Mesenteric fat pad (tissue), 1 donor: ENCODE measurements around the gene HDLBP. TPM values are rescaled to one million over a fixed set of nuclear protein-coding genes. Genes with fewer than 3 reads are reported as not detected.
"Not testable (repeated sequence)": the region's sequence is repeated elsewhere in the genome, so short reads cannot be mapped to it uniquely, and the experiment has no call there.

ENCODE experiments used
- DNase-seq: peaks from one replicate; pipeline ENCODE4 v3.0.0-alpha.2; 2020; ENCODE audit warnings: low spot score
- total RNA-seq: library from RNA; stranded (reverse); fragmentation: NEBNext Ultra II Directional; extraction: Animal tissue kit (Norgen Biotek cat#: 25700); gene quantifications from one replicate; pipeline ENCODE4 v1.2.1, GENCODE V29; 2021
- donor health status: DM: yes; HTN: yes; CAD: no.

Gene HDLBP
- total RNA-seq, 1 donor from 2014 or later, result 492 TPM

DNA sequence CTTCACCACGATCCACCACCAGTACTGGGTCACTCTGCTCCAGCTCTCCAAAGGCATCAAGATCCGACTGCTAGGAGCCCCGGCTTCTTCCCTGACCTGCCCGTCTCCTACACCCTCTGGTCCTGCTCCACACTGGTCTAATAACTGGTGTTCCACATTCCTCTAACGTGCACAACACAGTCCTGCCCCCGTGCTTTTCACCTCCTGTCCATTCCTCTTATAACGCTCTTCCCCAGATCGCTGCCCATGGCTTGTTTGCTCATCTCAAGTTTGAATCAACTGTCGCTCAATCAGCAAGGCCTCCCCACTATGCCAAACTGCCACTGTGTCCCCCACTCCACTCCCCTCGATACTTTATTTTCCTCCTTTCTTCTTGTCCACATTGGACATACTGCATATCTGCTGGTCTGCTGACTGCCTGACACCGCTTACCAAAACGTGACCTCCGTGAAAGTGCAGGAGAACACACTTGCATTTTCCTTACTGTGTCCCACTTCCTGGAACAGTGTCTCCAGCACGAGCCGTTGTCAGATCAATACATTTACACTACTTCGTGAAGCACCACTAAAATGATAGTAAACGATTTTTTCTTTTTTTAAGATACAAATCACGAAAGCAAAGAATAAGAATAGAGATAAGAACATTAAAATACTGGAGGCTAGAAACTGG lies 6.5 kb downstream of the HDLBP start:
- DNase-seq, result no peak

DNA sequence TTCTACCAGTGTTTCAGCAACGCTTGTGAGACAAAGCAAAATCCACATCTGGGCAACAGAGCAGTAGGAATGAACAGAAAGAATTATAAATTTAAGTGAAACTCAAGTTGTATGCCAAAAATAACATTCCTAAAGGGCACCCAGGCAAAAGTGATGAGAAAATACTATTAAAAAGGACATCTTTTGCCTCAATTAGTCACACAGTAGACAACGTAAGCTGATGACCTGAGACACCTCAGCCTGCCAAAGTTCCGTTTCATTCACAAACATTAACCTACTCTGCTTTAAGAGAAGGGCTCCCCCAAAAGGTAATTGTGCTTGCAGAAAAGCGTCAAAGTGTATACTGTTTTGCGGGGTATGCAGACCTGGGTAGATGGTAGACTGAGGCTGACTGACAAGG lies 7.2 kb downstream of the HDLBP start:
- no peak for DNase-seq

DNA sequence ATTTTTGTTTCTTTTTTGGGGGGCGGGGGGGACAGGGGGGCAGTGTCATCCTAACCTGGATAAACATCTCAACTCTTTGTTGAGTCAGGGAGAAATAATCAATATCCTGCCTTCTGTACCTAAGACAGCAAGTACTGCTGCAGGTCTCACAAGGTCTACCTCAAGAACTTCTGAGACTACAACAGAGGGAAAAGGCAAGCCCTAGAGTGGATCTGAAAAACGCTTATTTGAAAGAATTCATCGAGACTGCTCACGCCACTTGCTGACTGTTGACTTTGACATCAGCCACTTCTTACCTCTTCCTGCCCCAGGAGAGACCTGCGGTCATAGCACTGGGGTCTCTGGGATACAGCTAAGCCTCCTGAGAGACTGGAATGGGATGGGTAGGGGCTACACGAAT lies 8.4 kb downstream of the HDLBP start:
- no peak for DNase-seq

DNA sequence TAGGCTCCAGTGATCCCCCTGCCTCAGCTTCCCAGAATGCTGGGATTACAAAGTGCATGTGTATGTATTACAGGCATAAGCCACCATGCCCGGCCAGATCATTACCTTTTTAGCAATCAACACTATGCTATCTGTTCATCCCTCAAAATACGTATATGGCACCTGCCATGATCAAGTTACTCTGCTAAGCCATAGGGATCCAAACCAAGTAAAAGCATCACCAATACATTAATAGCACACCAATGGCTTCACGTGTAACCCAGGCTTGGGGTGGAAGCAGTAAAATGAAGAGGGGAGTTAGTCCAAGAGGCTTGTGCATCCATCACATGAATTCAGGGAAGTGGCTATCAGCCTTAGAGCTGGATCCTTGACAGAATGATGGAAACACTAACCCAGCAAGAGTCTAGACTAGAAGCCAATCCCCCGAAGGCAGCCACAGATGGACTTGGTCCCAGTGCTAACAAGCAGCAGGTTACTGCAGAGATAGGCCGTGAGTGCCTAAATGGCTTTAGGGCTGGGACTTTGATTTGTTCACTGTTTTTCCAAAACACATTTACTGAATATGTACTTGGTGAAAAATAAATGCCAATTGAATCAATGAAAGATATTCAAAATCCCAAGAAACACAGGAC lies 11.3 kb downstream of the HDLBP start:
- no peak for DNase-seq

DNA sequence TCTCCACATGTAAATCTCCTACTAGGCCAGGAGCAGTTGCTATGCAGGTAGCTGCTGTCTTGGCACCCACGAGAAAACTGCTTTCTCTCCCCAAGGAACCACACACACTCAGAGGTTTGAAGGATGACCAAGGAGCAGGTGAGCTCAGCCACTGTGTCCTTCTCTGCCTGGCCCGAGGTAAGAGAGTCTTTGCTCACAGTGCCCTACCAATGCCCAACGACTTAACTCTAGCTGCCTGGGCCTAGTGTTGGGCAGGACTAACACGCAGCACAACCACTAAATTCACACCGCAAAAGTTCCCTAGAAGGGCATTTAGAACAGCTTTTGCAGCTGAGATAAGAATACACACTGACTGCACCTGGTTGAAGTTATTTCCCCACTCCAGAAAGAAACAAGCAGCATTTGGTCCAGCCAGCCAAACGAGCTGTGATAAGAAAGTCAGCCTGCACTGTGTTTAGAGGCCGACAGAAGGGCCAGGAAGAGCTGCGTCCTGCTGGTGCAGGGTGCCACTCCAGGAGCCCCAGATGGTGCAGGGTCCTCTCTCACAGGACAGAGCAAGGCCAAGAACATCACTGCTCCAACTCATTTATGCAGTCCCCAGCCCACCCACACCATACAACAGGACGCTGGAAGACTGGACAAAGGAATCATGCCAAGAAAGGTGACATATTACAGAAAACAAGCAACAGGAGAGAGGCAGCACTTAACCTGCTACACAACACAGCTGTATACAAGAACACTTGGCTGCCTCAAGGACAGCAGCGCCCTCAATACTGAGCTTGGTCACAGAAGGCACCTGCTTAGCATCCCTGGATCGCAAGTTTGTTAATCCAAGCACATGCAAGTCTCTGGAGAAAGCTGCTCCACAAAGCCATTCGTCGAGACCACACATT lies 12.5 kb downstream of the HDLBP start:
- DNase-seq, result no peak

DNA sequence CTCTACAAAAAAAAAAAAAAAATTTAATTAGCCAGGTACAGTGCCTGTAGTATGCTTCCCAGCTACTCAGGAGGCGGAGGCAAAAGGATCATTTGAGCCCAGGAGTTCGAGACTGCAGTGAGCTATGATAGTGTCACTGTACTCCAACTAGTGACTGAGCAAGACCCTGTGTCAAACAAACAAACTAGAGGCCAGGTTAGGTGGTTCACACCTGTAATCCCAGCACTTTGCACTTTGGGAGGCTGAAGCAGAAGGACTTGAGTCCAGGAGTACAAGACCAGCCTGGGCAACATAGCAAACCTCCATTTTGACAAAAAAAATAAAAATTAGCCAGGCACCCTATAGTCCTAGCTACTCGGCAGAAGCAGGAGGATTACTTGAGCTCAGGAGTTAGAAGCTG lies 13.4 kb downstream of the HDLBP start:
- no peak for DNase-seq

DNA sequence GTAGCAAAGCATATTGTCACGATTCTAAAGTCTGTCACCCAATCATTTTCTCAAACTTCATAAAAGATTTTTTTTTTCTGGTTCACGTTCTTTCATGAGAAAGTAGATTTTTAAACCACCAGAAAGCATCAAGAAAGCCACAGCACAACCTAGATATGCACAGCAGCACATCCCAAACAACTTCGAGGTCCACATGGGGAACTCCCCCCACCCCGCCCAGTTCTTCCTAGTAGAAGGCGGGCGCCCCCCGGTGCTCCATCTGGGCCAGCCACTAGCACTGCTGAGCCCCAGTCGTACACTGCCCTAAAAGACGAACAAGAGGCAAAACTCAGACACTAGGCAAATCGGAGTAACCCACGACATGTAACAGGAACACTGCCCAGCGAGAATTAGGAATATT lies 15.5 kb downstream of the HDLBP start:
- no peak for DNase-seq

DNA sequence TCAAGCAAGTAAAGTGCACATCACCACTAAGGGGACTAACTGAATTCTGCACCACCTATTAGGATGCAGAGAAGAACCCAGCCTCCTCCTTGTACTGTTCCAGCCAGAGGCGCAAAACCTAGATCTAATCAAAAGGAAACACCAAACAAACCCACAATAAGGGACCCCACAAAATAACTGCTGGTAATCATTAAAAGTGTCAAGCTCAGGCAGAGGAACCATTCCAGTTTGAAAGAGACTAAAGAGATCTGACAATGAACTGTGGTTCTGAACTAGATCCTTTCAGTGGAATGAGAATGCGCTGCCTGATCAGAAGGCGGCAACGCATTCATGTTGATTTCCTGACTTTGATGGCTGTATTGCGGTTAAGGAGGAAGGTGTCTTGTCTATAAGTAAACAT lies 16.8 kb downstream of the HDLBP start:
- DNase-seq, result no peak

DNA sequence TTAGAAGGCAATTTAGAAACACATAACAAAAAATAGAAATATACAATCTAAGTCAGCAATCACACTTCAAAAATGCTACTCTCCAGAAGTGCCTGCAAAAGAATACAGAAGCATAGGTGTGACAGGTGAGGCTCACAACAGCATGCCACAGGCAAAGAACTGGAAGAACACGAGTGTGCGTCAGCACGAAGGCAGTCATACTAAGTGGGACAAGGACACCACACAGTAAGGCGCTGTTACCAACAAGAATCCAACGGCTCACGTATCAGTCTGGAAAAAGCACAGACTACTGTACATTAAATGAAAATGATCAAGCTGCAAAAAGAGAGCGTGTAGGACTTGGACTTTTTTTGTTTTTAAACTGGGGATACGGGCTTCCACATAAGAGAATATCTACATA lies 18.7 kb downstream of the HDLBP start:
- DNase-seq, result no peak

DNA sequence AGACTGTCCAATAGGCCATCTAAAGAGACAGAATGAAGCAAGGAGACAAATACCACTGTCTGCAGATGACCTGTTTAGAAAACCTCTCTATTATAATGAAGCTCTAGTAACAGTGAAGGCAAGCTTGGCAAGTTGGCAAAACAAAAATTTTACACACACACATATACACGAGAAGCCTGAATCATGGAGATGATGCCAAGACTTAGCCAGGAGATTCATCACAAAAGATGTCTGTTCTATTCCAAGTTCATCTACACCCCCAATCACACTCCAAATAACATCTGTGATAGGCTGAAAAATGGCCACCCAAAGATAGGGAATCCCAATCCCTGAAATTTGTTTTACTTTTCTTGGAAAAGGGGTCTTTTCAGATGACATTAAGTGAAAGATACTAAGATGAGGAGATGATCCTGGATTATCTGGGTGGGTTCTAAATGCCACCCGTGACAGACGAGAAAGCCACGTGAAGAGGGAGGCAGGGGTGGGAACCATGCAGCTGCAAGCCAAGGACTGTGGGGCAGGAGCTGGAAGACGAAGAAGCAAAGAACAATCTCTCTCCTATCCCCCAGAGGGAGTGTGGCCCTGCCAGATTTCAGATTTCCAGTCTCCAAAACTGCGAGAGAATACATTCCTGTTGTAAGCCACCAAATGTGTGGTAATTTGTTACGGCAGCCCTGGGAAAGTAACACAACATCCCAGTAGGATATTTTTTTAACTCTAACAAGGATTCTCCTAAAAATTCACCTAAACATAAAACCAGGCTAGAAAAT lies 20.0 kb downstream of the HDLBP start:
- DNase-seq, result no peak

DNA sequence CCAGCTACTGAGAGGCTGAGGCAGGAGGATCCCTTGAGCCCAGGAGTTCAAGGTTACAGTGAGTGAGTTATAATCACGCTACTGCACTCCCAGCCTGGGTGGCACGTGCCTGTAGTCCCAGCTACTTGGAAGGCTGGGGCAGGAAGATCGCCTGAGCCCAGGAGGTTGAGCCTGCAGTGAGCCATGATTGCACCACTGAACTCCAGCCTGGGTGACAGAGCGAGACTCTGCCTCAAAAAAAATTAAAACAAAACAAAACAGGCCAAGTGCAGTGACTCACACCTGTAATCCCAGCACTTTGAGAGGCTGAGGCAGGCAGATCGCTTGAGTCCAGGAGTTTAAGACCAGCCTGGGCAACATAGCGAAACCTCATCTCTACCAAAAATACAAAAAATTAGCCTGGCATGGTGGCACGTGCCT lies 22.1 kb downstream of the HDLBP start:
- not testable (repeated sequence) for DNase-seq

DNA sequence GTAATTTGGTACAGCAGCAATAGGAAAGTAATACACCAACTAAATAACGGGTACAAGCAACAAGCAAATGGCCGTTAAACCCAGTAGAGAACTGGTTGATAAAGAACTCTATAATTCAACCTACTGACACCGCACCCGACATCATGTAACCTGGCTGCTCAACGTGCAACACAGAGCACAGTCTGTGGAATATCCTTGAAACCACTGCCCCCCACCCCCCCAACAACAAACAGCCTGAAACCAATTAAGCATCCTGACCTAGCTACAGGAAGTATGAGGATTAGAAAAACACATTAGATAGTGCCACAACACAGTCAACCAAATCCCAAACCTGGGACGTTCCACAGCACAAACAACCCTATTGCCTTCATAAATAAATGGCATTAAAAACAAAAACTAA lies 23.5 kb downstream of the HDLBP start:
- no peak for DNase-seq

DNA sequence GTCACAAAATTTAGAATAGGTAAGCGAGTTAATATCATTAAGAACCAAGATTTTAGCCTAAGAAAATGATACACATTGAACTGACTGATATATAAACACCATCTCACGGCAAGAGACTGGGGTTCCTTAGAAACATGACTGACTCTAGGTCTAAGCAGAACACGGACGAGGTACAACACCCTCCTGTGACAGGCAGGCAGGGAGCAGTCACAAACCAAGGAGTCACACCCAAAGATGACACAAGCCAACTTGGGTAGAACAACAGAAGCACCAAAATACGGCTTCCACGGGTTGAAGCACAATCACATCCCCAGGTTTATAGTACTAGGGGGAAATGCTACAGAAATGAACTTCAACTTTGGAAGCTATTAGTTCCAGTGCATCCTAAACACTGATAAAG lies 24.3 kb downstream of the HDLBP start:
- DNase-seq, result no peak

DNA sequence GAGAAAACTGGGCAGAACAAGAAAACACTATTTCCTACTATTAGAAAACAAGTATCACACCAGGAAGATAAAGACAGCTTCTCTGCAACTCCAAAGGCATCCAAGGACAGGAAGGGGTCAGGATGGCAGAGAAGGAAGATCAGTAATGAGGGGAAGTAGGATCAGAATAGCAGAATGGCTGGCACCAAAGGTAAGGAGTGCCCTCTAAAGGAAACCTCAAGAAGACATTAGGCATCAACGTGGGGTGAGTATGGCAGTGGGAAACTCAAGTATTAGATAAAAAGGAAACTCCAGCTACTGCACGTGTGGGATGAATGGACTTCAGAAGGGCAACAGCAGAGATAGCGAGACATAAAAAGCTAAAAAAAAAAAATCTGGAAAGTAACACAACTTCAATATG lies 25.9 kb downstream of the HDLBP start:
- DNase-seq, result no peak

DNA sequence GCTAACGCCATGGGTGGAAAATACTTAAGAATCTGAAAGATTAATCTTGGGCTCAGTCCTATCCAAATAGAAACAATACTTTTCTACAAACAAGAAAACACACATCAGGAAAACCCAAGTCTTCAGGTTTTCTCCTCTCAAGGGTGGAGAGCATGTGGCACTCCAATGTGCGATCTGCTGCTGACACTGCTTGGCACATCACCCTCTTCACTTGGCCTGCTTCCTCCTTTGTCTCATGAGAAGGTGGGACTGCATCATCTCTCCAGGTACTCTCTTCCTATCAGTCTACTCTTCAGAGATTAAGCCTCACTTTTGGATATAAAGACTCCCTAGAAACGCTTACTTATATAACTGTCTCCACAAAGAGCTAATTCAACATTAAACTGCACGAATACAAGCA lies 26.4 kb downstream of the HDLBP start:
- DNase-seq, result no peak

DNA sequence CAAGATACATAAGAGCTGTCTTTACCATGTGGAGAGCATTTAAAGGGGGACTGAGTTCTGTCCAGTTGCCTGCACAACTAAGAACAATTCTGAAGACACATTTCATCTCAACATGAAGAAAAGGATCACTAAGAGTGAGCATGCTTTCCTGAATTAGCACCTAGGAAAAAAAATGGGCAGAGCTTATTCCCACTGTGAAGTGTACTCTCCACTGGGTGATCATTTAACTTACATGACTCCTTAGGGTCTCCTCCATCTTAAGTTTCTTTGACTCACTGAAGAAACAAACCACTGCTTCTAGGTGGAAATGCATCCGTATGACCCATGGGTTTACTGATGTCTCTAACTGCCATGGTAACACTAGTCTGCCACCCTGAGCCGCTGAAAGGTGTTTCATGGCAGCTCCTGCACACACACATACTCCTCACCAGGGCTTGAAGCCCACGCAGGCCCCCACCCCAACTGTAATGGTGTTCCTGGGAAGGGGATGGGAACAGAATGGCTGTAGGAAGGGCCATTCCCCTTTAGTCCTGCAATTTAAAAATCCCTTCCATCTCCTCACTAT lies 27.1 kb downstream of the HDLBP start:
- DNase-seq, result no peak

DNA sequence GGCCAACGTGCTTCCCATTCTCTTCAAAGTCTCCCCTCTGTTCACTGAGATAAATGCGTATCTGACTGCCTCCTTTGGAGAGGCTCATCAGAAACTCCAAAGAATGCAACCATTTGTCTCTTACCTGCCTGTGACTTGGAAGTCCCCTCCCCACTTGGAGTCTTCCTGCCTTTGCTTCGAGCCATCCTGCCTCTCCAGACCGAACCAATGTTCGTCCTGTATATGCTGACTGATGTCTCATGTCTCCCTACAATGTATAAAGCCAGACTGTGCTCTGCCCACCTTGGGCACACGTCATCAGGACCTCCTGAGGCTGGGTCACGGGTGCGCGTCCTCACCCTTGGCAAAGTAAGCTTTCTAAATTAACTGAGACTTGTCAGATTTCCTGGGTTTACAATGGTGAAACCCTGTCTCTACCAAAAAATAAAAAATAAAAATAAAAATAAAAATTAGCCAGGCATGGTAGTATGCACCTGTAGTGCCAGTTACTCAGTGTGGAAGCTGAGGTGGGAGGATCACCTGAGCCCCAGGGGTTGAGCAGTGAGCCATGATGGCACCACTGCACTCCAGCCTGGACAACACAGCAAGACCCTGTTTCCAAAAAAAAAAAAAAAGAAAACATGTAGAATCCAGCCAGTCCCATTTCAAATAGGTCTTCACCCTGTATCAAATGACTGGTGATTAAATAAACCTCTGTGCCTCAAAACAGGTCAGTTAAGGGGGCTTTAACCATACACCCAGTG lies 29.0 kb downstream of the HDLBP start:
- no peak for DNase-seq

DNA sequence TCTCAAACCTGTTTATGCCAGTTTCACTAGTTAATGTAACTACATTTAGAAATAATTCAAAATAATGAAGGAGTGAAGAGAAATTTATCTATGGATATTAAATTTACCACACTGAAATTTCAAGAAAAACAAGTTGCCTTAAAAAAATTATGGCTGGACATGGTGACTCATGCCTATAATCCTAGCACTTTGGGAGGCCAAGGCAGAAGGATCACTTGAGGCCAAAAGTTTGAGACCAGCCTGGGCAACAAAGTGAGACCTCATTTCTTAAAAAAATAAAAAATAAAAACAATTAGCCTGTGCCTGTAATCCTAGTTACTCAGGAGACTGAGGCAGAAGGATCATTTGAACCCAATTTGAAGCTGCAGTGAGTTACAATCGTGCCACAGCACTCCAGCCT lies 29.9 kb downstream of the HDLBP start:
- no peak for DNase-seq

DNA sequence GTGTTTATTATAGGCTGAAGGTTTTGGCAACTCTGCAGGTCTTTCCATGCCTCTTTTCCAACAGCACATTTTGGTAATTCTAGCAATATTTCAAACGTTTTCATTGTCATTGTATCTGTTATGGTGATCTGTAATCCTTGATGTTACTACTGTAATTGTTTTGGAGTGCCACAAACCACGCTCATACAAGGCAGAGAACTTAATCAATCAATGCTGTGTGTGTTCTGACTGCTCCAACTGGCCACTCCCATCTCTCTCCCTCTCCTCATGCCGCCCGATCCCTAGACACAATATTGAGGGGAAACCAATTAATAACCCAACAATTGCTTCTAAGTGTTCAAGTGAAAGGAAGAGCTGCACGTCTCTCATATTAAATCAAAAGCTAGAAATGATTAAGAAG lies 32.9 kb downstream of the HDLBP start:
- no peak for DNase-seq

DNA sequence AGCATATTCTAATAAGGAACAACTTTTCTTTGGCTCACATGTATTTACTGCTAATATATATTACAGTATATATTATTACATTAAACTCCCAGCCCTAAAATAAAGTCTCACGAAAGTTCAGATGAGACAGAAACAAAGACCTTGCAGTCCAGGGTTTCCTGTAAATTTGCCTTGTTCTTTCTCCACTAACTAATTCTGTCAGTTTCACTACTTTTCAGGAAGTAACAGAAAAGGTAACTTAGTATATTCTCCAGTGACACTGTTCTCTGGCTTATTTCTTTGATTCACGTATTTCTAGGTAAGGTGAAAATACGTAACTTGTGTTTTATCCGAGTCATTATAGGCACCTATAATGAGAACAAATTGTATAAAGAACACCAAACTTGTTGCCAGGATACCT lies 35.2 kb downstream of the HDLBP start:
- DNase-seq, result no peak

DNA sequence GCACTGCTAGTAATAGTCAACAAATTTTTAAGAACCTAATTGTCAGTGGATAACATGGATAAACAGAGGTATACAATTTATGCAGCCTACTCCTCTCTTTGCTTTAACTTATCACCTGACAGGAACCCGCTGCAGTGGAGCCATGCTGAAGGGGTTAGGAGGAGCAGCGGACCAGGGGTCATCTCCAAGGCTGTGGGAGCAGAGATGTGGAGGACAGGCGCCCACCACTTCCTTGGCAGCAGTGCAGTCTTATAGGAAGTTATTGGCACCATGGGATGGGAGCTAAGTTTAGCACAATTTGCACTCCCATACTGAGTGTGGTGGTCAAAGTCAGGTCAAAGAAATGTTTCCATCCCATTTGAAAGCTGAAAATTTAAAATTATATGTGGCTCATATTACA lies 35.6 kb downstream of the HDLBP start:
- no peak for DNase-seq
